Measurements from ENCODE around the gene PRTN3. TPM values are rescaled to one million over a fixed set of nuclear protein-coding genes. Genes with fewer than 3 reads are reported as not detected.

PRTN3 gene
- polyA plus RNA-seq (2013, experiment 1 of 2), result not detected
- polyA plus RNA-seq (2013, experiment 2 of 2), result not detected

- H3K4me3 ChIP-seq (ENCODE audit: low read length), result no peak within 1 kb of the TSS
Measured at GRCh38 chr19:840519-841206, at the start of gene PRTN3. TSS of gene PRTN3 (plus strand) at chr19:840999. CDS start at chr19:841009, 10 bp downstream.

GRCh38 chr19:791007-791566 is 49.7 kb upstream of the PRTN3 start:
- WGBS, result 91% methylated on average over 26 of the region's 26 CpGs
- peaks cover 14% of the 10 kb centered on the region for H3K4me1 ChIP-seq (ENCODE audit: insufficient read depth, low read length)
- no peak overlapping the region; the same call in 1 of the 2 replicates for H3K9ac ChIP-seq (ENCODE audit: low read depth, low read length)
- no peak overlapping the region for H3K27ac ChIP-seq (ENCODE audit: low read depth, low read length)
- H3K9me3 ChIP-seq (ENCODE audit: insufficient read depth, low read depth, low read length), result no peaks in the 10 kb centered on the region
- H3K36me3 ChIP-seq (ENCODE audit: insufficient read depth, low read length), result no peaks in the 10 kb centered on the region
- H3K27me3 ChIP-seq (ENCODE audit: insufficient read depth, low read length), result no peaks in the 10 kb centered on the region
- no peak overlapping the region for H3K4me3 ChIP-seq (ENCODE audit: low read length)

More at GRCh38 chr19:840519-841206, at the start of gene PRTN3:
- Histone ChIP-seq H3K27ac (ENCODE audit: low read depth, low read length) (no peak within 1 kb of the TSS), H3K9ac (ENCODE audit: low read depth, low read length) (no peak within 1 kb of the TSS), H3K27me3 (ENCODE audit: insufficient read depth, low read length) (peaks cover 23% of the 10 kb centered on the region), H3K9me3 (ENCODE audit: insufficient read depth, low read depth, low read length) (no peaks in the 10 kb centered on the region), H3K4me1 (ENCODE audit: insufficient read depth, low read length) (no peaks in the 10 kb centered on the region), H3K36me3 (ENCODE audit: insufficient read depth, low read length) (no peaks in the 10 kb centered on the region)
- 85% methylated on average over 24 of the region's 24 CpGs for WGBS

- H3K4me3 ChIP-seq (ENCODE audit: low read length), result no peak overlapping the region
- WGBS, result 71% methylated on average over 8 of the region's 8 CpGs
- H3K4me1 ChIP-seq (ENCODE audit: insufficient read depth, low read length), result peaks cover 14% of the 10 kb centered on the region
- H3K27me3 ChIP-seq (ENCODE audit: insufficient read depth, low read length), result no peaks in the 10 kb centered on the region
- H3K9ac ChIP-seq (ENCODE audit: low read depth, low read length), result no peak overlapping the region
- H3K27ac ChIP-seq (ENCODE audit: low read depth, low read length), result no peak overlapping the region
- H3K36me3 ChIP-seq (ENCODE audit: insufficient read depth, low read length), result no peaks in the 10 kb centered on the region
- no peaks in the 10 kb centered on the region for H3K9me3 ChIP-seq (ENCODE audit: insufficient read depth, low read depth, low read length)
Measured at GRCh38 chr19:791567-792305, 49.1 kb upstream of the PRTN3 start.

- peaks cover 14% of the 10 kb centered on the region for H3K4me1 ChIP-seq (ENCODE audit: insufficient read depth, low read length)
Measured at GRCh38 chr19:792306-792885, 48.4 kb upstream of the PRTN3 start.

GRCh38 chr19:793806-794205 is 47.0 kb upstream of the PRTN3 start:
- no peaks in the 10 kb centered on the region for H3K27me3 ChIP-seq (ENCODE audit: insufficient read depth, low read length)
- WGBS, result 94% methylated on average over 12 of the region's 12 CpGs
- H3K9me3 ChIP-seq (ENCODE audit: insufficient read depth, low read depth, low read length), result no peaks in the 10 kb centered on the region
- H3K36me3 ChIP-seq (ENCODE audit: insufficient read depth, low read length), result no peaks in the 10 kb centered on the region
- H3K27ac ChIP-seq (ENCODE audit: low read depth, low read length), result no peak overlapping the region
- H3K9ac ChIP-seq (ENCODE audit: low read depth, low read length), result no peak overlapping the region
- H3K4me3 ChIP-seq (ENCODE audit: low read length), result no peak overlapping the region
- H3K4me1 ChIP-seq (ENCODE audit: insufficient read depth, low read length), result peaks cover 9% of the 10 kb centered on the region

More at GRCh38 chr19:792306-792885, 48.4 kb upstream of the PRTN3 start:
- Histone ChIP-seq H3K4me3 (ENCODE audit: low read length) (no peak overlapping the region), H3K27ac (ENCODE audit: low read depth, low read length) (no peak overlapping the region), H3K27me3 (ENCODE audit: insufficient read depth, low read length) (no peaks in the 10 kb centered on the region), H3K36me3 (ENCODE audit: insufficient read depth, low read length) (no peaks in the 10 kb centered on the region), H3K9me3 (ENCODE audit: insufficient read depth, low read depth, low read length) (no peaks in the 10 kb centered on the region), H3K9ac (ENCODE audit: low read depth, low read length) (no peak overlapping the region)
- 79% methylated on average over 15 of the region's 16 CpGs for WGBS

- H3K9me3 ChIP-seq (ENCODE audit: insufficient read depth, low read depth, low read length), result no peaks in the 10 kb centered on the region
- 94% methylated on average over 28 of the region's 28 CpGs for WGBS
- peaks cover 10% of the 10 kb centered on the region for H3K36me3 ChIP-seq (ENCODE audit: insufficient read depth, low read length)
- peaks cover 7% of the 10 kb centered on the region for H3K4me1 ChIP-seq (ENCODE audit: insufficient read depth, low read length)
- H3K9ac ChIP-seq (ENCODE audit: low read depth, low read length), result no peak overlapping the region
- H3K27me3 ChIP-seq (ENCODE audit: insufficient read depth, low read length), result no peaks in the 10 kb centered on the region
- no peak overlapping the region; the same call in 1 of the 2 replicates for H3K27ac ChIP-seq (ENCODE audit: low read depth, low read length)
- no peak overlapping the region for H3K4me3 ChIP-seq (ENCODE audit: low read length)
Measured at GRCh38 chr19:795073-795611, 45.7 kb upstream of the PRTN3 start.

GRCh38 chr19:795691-796581 is 44.9 kb upstream of the PRTN3 start:
- H3K9me3 ChIP-seq (ENCODE audit: insufficient read depth, low read depth, low read length), result no peaks in the 10 kb centered on the region
- H3K4me3 ChIP-seq (ENCODE audit: low read length), result peak overlapping the region; percentile 62
- peaks cover 18% of the 10 kb centered on the region for H3K36me3 ChIP-seq (ENCODE audit: insufficient read depth, low read length)
- no peaks in the 10 kb centered on the region for H3K27me3 ChIP-seq (ENCODE audit: insufficient read depth, low read length)
- no peak overlapping the region; the same call in 1 of the 2 replicates for H3K27ac ChIP-seq (ENCODE audit: low read depth, low read length)
- 90% methylated on average over 39 of the region's 39 CpGs for WGBS
- peaks cover 14% of the 10 kb centered on the region for H3K4me1 ChIP-seq (ENCODE audit: insufficient read depth, low read length)
- H3K9ac ChIP-seq (ENCODE audit: low read depth, low read length), result no peak overlapping the region

- no peaks in the 10 kb centered on the region for H3K27me3 ChIP-seq (ENCODE audit: insufficient read depth, low read length)
- WGBS, result 2% methylated on average over 83 of the region's 83 CpGs
- H3K4me1 ChIP-seq (ENCODE audit: insufficient read depth, low read length), result peaks cover 20% of the 10 kb centered on the region
- H3K9me3 ChIP-seq (ENCODE audit: insufficient read depth, low read depth, low read length), result no peaks in the 10 kb centered on the region
- H3K27ac ChIP-seq (ENCODE audit: low read depth, low read length), result peak within 1 kb of the TSS; percentile 97
- H3K4me3 ChIP-seq (ENCODE audit: low read length), result peak within 1 kb of the TSS; percentile 99
- peaks cover 28% of the 10 kb centered on the region for H3K36me3 ChIP-seq (ENCODE audit: insufficient read depth, low read length)
- H3K9ac ChIP-seq (ENCODE audit: low read depth, low read length), result peak within 1 kb of the TSS; percentile 98
Measured at GRCh38 chr19:796692-797527, 43.9 kb upstream of the PRTN3 start, which contains the start of gene PTBP1. TSS of gene PTBP1 (plus strand) at chr19:797452. CDS start at chr19:797498, 46 bp downstream.

GRCh38 chr19:797528-798414 is 43.0 kb upstream of the PRTN3 start:
- peaks cover 37% of the 10 kb centered on the region for H3K36me3 ChIP-seq (ENCODE audit: insufficient read depth, low read length)
- no peaks in the 10 kb centered on the region for H3K9me3 ChIP-seq (ENCODE audit: insufficient read depth, low read depth, low read length)
- peaks cover 22% of the 10 kb centered on the region for H3K4me1 ChIP-seq (ENCODE audit: insufficient read depth, low read length)
- peak overlapping the region; percentile 98 for H3K9ac ChIP-seq (ENCODE audit: low read depth, low read length)
- H3K27ac ChIP-seq (ENCODE audit: low read depth, low read length), result peak overlapping the region; percentile 97
- under 1% methylated on average over 129 of the region's 129 CpGs for WGBS
- H3K27me3 ChIP-seq (ENCODE audit: insufficient read depth, low read length), result no peaks in the 10 kb centered on the region
- H3K4me3 ChIP-seq (ENCODE audit: low read length), result peak overlapping the region; percentile 99
